Activated CD4-positive, alpha-beta T cell treated with anti-CD3 and anti-CD28 coated beads for 48 hours (primary cell): ENCODE results near the gene RSBN1.
"Not testable (repeated sequence)": the region's sequence is repeated elsewhere in the genome, so short reads cannot be mapped to it uniquely, and the experiment has no call there.

Experiments
- DNase-seq: peaks from one replicate; pipeline ENCODE4 v3.0.0-alpha.2; 2020

Gene RSBN1

DNA sequence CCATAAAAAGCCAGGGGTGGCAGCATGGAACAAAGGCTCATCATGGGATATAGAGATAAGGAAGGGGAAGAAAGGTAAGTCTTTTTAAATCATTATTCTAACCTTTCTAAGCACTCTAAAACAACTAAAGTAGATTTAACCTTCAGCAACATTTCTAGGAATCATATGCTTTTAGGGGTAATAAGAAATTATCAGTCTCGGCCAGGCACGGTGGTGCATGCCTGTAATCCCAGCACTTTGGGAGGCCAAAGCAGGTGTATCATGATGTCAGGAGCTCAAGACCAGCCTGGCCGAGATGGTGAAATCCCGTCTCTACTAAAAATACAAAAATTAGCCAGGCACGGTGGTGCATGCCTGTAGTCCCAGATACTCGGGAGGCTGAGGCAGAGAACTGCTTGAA is 32.7 kb downstream of the RSBN1 start:
- DNase-seq: no peak

DNA sequence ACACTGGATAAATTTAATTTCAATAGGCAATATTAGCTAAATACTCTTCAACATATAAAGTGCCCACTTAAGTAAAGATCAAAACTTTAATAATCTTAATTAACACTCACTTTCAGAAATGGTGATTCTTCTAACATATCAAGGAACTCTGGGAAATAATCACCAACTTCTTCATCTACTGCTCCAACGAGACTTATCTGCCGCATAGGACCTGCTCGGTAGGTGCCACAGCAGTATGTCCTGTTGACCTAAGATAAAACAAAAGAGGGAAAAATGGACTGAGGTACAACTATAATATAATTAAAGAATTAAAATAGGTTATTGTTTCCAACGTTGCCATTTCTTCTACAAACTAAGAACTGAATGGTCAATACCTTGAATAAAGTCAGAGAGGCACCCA is 34.7 kb downstream of the RSBN1 start:
- no peak for DNase-seq

- DNase-seq: no peak
Observed at GRCh38 chr1:113770031-113770430, 42.2 kb downstream of the RSBN1 start.

DNA sequence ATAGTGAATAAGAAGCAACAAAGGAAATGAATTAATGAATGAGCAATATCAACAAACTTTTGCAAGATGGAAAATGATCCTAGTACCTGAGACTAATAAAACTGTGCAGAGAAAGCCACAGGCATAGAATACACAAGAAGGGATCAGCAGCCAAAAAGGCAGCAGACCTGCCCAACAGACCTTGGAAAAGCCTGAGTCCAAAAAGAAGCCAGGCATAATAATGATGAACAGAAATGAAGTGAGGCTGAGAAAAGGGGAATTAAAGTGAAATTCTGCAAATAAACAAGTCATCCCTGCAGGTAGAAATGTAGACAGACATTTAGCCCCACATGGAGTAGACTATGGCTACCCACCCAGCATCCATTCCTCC is 42.7 kb downstream of the RSBN1 start:
- no peak for DNase-seq

DNA sequence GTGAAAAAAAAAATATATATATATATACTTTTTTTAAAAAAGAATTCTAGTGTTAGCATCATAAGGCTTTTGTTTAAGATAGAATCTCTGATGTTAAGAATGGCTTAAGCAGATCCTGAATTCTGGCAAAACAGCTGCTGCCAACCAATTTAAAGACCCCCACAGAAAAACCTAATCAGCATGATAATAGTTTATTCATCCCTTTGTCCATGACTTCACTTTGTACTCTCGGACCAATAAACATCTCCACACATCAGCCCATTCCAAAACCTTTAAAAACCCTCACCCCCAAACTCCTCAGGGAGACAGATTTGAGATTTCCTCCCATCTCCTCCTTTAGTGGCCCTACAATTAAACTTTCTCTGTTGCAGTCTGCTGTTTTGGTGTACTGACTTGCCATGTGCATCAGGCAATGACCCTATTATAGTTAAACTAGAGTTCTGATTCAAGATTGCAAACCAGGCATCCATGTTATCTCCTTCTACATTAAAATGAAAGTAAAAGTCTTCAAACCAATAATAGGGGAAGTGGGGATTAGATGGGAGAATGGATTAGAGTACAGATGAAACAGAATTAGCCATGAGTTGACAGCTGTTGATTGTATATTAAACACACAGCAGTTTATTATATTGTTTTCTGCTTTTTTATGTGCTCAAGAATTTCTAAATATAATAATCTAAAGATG is 43.2 kb downstream of the RSBN1 start:
- DNase-seq: no peak

- no peak for DNase-seq
Observed at GRCh38 chr1:113765306-113766230, 46.7 kb downstream of the RSBN1 start.

DNA sequence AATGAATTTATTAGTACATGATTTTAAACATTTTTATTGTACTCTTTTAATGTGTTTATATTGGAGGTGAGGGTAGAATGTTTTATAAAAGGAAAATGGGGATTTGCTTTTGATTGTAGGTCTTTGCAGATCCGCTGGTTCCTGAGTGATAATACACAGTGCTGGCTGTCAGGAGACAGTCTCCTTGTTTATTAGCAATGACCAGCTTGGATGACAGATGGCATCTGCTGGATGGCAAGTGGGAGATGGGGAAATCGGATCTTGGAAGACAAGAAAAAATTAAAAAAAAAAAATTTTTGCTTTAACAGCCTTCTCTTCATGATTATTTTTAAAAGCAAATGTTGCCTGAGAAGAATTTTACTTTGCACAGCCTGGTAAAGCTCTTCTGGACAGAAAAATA is 48.6 kb downstream of the RSBN1 start:
- no peak for DNase-seq

DNA sequence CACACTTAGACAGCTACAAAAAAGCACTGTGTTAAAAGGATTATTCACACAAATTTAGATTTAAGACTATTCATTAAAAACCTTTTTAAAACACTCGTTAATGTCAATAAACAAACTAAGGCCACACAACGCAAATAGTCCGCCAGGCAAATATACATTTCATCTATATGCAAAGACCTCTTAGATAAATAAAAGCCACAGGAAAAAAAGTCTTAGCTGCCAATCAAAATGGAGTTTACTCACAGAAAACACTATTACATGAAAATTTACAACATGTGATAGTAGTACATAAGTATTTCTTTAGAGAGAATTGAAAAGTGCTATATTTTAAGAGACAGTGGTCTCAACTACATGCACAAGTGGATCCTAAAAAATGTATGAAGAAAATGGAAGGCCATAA is 50.3 kb downstream of the RSBN1 start:
- DNase-seq: no peak

DNA sequence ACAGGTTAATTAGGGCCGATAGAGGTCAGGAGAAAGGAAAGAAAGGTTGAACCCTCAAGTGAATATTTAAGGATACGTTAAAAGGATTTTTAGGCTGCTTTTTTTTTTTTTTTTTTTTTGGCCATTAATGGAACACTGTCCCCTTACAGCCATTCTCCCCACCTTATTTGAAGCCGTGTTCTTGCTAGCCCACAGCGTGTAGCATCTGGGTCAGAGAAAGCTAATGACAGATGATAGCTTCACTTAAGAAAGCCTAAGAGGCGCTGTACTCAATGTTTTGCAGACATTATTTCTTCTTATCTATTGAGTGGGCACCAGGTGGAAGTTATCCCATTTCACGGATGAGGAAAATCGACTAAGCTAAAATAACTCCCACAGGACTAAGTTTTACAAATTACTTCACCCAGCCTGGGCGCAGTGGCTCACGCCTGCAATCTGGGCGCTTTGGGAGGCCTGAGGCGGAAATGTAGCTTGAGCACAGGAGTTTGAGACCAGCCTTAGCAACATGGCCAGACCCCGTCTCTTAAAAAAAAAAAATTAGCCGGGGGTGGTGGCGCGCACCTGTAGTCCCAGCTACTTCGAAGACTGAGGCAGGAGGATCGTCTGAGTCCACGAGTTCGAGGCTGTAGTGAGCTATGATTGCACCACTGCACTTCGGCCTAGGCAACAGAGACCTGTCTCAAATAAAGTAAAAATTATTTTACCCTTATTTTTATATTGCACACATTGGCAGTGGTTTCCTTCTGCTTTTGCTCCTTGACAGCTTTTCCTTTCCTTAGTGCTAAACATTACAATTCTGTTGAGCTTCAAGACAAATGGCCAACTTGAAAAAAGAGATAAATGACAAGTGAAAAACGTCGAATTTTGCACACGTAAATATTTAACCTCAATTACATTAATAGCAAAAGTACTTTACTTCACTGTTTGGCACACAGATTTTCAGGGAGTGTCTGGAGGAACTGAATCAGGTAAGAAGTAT is 51.9 kb downstream of the RSBN1 start:
- DNase-seq: no peak

DNA sequence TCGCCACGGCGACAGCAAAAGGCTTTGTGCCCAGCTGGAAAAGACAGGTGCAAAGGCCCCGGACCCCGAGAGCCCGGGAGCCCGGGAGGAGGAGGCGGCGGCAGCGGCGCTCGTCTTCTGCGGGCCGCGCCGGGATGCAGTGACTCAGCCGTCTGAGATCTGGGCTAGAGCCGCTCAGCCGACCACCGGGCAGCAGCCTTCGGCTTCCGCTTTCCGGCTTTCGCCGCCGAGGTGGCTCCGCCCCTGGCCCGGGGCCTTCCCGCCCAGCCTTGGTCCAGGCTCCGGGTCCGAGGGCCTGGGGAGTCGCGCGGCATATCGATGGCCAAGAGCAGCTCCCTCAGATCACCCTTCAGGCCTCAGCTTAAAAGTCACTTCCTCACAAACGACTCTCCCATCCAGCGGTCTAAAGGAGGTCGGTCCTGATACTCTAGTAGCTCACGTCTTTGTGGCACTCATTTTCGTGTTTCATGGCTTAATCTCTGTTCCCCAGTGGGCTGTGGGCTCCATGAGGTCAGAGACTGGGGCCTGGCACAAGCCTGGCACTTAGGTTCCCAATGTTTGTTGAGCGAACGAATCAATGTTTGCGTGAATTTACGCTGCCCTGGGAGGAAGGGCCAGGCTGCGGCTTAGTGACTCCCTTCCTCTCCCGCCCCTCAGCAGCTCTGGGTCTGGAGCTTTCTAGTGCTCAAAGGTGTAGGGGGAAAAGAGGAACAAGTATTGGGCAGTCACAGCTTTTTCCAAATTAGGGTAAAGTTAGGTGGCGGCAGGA is 52.8 kb downstream of the RSBN1 start, which contains the start of gene PHTF1:
Gene PHTF1, minus strand, starts transcription at position 154 of the 769 bp plus-strand sequence. CDS start 783 bp downstream, outside the sequence.
- DNase-seq: peak; percentile 62

GRCh38 chr1:113758631-113759332 is 53.5 kb downstream of the RSBN1 start:
- peak; percentile 66 for DNase-seq

- no peak for DNase-seq
Observed at GRCh38 chr1:113756461-113756860, 55.8 kb downstream of the RSBN1 start.

GRCh38 chr1:113753333-113753732 is 58.9 kb downstream of the RSBN1 start:
- not testable (repeated sequence) for DNase-seq

GRCh38 chr1:113751516-113751915 is 60.8 kb downstream of the RSBN1 start:
- no peak for DNase-seq

DNA sequence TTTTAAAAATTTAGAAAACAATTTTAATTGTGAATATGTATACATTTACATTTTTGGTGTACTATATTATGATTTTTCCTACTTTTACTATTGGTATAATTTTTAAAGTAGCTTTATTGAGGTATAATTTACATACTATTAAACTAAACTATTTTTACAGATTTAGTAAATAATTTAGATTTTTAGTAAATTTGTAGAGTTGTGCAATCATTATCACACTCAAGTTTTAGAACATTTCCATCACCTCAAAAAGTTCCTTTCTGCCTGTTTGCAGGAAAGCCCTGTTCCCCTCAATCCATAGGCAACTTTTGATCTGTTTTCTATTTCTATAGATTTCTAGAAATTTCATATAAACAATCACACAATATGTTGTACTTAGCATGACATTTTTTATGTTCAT is 61.2 kb downstream of the RSBN1 start:
- no peak for DNase-seq

DNA sequence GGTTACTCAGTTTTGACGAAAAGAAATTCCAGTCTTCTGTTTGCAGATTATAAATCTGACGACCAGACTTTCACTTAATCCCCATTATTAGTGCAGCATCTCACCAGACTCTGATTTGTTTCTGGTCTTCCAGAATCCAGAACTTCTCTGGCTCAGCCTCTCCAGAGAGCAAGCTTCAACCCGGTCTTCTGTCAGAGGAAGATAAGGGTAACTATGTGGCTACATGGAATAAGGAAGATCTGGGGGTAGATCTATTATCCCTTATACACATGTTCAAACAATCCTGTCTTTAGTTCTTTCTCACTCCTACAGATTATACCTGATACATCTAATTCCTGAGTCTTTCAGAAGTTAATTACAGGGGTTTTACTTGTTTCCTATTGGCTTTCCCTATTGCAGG is 62.9 kb downstream of the RSBN1 start:
- no peak for DNase-seq

DNA sequence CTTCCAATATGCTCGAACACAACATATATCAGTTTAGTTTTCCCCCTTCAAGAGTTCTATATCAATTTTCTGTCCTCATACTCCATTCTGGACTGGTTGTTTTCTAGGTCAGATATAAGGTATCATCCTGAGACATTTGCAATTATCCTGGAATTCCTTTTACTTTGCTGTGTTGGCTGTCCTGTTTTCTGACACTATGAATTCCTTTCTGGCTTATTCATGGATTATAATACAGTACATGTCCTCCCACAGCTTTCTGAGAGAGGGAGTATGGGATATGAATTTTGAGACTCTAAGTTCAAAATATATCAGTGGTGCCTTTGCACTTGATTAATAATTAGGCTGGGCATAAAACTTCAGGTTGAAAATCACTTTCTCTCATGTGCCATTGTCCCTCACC is 64.9 kb downstream of the RSBN1 start:
- no peak for DNase-seq

GRCh38 chr1:113745425-113745824 is 66.9 kb downstream of the RSBN1 start:
- DNase-seq: no peak

DNA sequence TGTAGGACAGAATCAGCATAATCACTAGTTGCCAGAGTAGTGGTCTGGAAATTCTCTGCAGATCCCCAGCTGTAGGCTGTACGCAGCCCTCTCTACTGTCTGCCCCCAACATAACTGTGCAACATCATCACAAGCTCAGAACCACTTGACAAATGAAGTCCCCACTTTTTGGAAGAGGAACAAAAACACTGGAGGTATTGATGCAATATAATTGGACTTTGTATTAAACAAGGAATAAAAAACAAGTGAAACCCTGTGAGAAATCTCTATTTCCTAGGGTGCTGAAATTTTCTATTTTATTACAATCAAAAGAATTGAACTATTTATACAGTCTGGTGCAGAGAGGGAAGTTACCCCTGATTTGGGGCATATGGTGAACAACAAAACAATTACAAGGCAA is 68.2 kb downstream of the RSBN1 start:
- DNase-seq: no peak

GRCh38 chr1:113742515-113742914 is 69.8 kb downstream of the RSBN1 start:
- no peak for DNase-seq

GRCh38 chr1:113734357-113735055 is 77.8 kb downstream of the RSBN1 start:
- DNase-seq: no peak
